NCI-H146 treated with DMSO at 0.1 percent for 48 hours (cell line): ENCODE measurements around the gene PIH1D1.
"Not testable (repeated sequence)": the region's sequence is repeated elsewhere in the genome, so short reads cannot be mapped to it uniquely, and the experiment has no call there.

Source experiments
- DNase-seq: peaks from one replicate; lab custom pipeline; 2025; ENCODE audit not compliant: unreplicated experiment; lab: John Stamatoyannopoulos, UW

PIH1D1 gene

DNA sequence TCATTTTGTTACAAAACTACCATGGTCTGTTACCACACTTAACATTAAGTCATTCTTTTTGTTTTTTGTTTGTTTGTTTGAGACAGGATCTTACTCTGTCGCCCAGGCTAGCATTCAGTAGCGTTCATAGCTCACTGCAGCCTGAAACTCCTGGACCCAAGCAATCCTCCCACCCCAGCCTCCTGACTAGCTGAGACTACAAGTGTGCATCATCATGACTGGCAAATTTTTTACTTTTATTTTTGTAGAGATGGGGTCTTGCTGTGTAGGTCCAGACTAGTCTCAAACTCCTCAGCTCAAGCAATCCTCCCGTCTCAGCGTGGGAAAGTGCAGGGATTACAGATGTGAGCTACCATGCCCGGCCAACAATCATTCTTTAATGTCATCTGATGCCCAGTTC lies 4.7 kb upstream of the PIH1D1 start:
- no peak for DNase-seq

DNA sequence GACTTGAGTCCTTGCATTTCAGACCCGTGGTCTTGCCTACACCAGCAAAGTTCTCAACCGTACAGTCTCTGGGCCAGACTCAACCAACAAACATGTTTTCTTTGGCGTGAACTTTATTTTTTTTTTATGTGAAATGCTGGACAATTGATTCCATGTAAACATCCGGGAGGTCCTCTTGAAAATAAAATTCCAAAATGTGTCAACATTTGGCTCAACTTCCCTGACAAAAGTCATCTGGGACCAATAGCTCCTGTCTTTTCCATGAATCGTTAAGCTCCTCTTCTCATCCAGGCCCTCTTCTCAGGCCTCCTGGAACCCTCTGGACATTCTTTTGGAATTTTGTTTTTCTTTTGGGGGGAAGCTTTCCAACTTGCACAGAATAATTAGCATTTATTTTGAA lies 4.2 kb upstream of the PIH1D1 start:
- no peak for DNase-seq

GRCh38 chr19:49453757-49454240 lies 2.2 kb upstream of the PIH1D1 start:
- DNase-seq = no peak

GRCh38 chr19:49453013-49453756 lies 1.6 kb upstream of the PIH1D1 start, which contains the start of gene ALDH16A1:
Gene ALDH16A1 (plus strand): TSS chr19:49453225. CDS start chr19:49453332, 107 bp downstream.
- DNase-seq = peak; percentile 98

GRCh38 chr19:49450405-49450804 lies 1.2 kb downstream of the PIH1D1 start:
- no peak for DNase-seq

DNA sequence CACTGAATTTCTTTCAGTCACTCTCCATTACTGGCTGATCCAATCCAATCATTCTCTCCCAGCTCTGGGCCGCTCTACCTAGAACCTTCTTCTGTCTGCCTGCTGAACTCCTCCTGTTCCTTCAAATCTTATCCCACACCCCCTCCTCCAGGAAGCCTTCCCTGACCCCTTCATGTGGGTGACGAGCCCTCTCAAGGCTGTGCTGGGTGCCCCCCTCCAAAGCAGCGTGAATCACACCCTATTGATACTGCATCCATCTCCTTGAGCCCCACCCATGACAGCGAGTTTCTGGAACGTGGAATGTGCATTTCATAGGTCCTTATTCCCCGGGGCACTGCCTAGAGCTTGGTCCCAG lies 3.2 kb downstream of the PIH1D1 start:
- DNase-seq = no peak

GRCh38 chr19:49447485-49448431 lies 3.9 kb downstream of the PIH1D1 start:
- DNase-seq = no peak

DNA sequence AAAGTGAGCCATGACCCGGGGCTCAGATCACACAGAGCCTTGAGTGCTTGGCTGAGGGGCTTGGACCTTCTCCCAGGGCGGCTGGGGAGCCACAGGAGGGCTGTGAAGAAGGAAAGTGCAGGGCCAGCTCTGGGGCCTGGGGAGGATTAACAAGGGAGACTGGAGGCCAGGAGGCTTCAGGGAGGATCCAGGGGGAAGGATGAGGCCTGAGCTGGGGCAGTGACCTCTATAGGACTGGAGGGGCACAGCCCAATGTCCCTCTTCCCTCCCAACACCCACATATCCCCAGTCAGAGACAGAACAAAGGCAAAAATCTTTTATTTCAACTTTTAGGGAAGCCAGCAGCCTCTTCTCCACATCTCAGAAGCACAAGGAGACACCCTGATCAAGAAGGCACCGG lies 5.6 kb downstream of the PIH1D1 start:
- no peak for DNase-seq

GRCh38 chr19:49444100-49444700 lies 7.4 kb downstream of the PIH1D1 start:
- DNase-seq = not testable (repeated sequence)

DNA sequence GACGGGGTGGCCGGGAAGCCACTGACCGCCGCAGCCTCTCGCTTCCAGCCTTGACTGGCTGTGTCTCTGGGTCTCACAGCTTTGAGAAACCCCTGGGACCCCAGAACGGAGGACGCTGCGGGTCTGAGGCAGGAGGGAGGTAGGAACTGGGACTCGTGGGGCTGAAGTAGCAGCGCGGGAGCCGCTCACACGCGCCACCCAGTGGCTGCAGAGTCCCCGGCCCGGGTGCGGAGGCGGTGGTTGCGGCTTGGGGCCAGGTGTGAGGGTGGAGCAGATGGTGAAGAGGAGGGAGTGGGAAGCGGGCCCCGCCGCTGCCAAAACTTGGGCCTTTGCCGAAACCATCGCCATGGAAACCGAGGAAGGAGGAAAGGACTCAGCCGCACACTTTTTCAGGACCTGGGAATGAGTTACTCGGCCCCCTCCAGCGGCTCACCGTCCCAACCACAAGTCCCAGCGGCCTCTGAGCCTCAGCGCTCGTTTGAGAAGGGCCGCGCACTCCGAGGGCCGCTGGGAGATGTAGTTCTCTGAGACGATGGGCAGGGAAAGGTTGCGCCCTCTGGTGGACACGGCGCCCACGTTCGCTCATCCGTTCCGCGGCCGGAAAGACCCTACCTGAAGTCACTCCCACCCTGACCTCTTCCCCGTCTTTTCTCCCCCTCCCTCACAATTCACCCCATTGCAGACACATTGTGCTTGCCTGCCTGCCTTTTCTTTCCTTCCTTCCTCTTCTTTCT lies 8.1 kb downstream of the PIH1D1 start:
- peak; percentile 95 for DNase-seq

GRCh38 chr19:49442771-49443365 lies 8.7 kb downstream of the PIH1D1 start:
- DNase-seq = peak; percentile 83

- DNase-seq = no peak
Observed at GRCh38 chr19:49442354-49442753, 9.3 kb downstream of the PIH1D1 start.

DNA sequence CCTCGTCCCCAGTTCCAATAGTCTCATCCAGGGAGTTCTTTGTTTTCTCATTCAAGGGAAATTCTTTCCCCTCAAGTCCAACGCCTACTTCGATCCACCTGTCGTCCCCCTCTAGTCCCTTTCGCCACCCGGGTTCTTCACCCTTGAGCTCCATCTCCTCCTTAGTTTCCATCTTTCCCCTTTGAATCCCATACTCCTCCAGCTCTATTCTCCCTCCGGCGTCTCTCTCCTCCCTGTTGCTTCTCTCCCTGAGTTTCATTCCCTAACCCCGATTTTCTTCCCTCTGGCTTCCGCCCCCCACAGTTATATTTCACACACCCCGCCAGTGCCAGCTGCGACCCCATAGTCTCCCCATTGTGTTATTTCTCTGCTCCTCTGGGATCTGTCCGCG lies 9.7 kb downstream of the PIH1D1 start:
- DNase-seq = no peak

DNA sequence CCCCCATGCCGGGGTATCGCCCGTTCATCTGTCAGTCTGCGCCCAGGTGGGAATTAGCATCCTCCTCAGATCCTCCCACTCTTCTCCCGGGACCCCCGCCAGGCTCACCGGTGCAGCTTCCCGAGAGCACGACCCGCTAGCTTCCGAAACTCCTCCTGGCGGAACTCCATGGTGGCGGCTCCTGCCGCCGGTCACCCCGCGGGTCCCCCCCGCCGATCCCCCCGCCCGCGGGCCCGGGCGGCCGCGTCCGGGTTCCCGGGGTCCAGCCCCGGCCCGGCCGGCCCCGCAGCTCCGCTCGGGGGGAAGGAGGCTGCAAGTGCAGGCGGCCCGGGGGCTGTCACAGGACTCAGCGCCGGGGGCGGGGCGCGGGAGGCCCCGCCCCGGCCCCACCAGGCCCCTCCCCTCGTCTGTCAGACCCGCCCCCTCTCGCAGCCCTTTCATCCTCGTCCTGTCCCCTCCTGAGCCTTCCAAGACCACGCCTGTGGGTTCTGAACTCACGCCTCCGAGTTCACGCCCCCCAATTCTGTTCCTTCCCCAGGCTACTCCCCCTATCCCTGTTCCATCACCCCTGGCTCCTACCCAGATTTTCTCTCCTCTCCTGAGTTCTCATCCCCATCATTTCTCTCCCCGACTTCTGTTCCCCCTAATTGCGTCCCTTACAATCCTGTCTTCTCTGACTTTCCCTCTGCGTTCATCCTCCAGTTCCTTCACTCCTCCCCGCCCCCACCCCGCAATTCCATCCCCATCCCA lies 10.2 kb downstream of the PIH1D1 start, which contains the start of gene SLC17A7:
Gene SLC17A7 (minus strand): TSS at position 318 of the 750 bp plus-strand sequence. CDS start 148 bp downstream, at position 170.
- no peak for DNase-seq

- DNase-seq = no peak
Observed at GRCh38 chr19:49440439-49441209, 11.0 kb downstream of the PIH1D1 start.

GRCh38 chr19:49439836-49440235 lies 11.8 kb downstream of the PIH1D1 start:
- no peak for DNase-seq

DNA sequence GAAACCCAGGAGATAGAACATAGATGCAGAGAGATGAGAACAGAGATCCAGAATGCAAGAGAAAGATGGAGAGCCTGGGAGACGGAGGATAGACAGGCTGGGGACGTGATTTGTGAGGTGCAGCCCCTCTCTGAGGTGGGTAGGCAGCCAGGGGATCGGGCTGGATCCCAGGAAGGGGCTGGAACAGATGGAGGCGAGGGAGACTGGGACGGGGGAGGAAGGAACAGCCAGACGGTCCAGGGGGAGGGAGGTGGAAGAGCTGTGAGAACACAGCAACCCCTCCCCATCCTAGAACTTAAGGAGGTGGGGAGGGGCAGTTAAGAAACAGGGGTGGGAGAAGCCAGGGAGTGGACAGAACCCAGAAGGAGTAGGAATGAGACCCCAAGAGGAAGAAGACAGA lies 13.4 kb downstream of the PIH1D1 start:
- no peak for DNase-seq

DNA sequence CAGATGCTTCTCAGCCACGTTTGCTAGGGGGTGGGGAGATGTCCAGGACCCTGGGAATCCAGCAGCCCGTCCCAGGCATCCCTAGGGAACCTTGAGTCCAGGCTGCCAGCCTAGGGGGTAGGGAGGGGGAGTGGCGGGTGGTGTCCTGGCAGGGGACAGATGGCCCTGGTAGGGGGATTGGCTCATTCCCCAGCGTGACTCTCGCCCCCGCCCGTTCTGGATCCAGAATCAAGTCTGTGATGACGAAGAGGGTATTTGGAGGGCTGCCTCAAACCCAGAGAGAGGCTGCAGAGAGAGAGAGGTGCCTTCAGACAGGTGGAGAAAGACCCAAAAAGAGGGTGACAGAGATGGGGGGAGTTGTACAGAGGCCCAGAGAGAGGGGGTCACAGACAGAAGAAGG lies 14.4 kb downstream of the PIH1D1 start:
- DNase-seq = no peak
